ENCODE results near the gene ZMYM3.

DNA sequence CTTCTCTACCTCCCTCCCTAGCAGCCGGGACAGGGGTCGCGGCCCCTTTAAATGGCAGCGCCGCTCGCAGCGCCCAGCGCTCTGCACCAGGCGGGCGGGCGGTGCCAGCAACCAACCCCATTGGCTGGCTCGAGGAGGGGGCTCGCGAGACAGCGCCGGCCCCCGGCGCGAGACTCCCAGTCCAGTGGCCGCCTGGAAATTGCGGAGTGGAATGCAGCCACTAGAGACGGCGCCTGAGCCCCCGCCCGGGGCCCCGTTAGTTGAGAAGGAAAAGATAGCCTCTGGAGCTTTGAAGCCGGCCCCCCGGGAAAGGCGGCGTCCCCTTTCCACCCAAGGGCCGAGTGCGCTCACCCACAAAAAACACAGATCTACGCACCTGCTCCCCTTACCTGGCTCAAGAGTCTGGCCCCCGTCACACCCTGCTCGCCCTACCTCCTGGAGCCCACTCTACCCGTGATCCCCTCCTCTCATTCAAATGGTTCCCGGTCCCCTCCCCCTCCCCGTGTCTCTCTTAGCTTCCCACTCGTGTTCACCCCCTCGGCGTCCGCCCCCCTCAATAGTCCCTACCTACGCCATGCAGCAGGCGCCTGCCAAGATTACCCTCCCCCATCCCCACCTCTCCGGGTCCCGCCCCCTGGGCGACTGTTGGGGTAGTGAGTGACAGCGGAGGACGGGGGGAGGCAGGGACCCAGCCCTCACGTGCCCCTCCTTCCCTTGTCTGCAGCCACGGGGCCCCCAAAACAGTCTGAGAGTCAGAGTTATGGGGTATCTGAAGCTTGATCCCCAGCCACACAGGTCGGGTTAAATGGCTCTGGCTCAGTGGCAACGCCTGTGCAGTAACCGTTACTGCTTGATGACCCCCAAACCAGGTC, at the start of gene ZMYM3:
- TF ChIP-seq ZNF8 (CRISPR knock-in tag; IDR thresholded peaks at IDR 0.05) (no peak), PPARA (CRISPR knock-in tag; IDR thresholded peaks at IDR 0.05; ENCODE audit: borderline replicate concordance) (no peak), ARNTL (CRISPR knock-in tag; IDR thresholded peaks at IDR 0.05; ENCODE audit: borderline replicate concordance, low read depth) (no peak), ZFP30 (CRISPR knock-in tag; IDR thresholded peaks at IDR 0.05) (no peak), CSDC2 (CRISPR knock-in tag; IDR thresholded peaks at IDR 0.05) (no peak)
- TF ChIP-seq, protein P1, sequence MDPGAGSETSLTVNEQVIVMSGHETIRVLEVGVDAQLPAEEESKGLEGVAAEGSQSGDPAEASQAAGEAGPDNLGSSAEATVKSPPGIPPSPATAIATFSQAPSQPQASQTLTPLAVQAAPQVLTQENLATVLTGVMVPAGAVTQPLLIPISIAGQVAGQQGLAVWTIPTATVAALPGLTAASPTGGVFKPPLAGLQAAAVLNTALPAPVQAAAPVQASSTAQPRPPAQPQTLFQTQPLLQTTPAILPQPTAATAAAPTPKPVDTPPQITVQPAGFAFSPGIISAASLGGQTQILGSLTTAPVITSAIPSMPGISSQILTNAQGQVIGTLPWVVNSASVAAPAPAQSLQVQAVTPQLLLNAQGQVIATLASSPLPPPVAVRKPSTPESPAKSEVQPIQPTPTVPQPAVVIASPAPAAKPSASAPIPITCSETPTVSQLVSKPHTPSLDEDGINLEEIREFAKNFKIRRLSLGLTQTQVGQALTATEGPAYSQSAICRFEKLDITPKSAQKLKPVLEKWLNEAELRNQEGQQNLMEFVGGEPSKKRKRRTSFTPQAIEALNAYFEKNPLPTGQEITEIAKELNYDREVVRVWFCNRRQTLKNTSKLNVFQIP (CRISPR knock-in tag; IDR thresholded peaks at IDR 0.05; ENCODE audit: borderline replicate concordance, low read depth), result no peak

All from SK-N-SH treated with all-trans-retinoic acid at 6 μM for 48 hours (cell line).